HCT116 (cell line): Measurements from ENCODE around the gene ATP1B4. TPM values are rescaled to one million over a fixed set of nuclear protein-coding genes. Genes with fewer than 3 reads are reported as not detected.

Source experiments
- ATAC-seq: fragments of 200-7000 bp; cut with Tn5 transposase; 2 replicates; pipeline ENCODE4 v1.9.1; 2020; ENCODE audit warnings: mild to moderate bottlenecking, moderate library complexity
- BruUV-seq: library from RNA; stranded (reverse); fragments of 400-500 nt; replicated peaks from 2 replicates; lab custom pipeline; 2021; lab: Mats Ljungman, UMichigan
- CTCF ChIA-PET: fragments of 300-600 bp; sonication (Branson Sonifier 250); formaldehyde crosslinking; loops from one replicate; lab custom pipeline; 2021; ENCODE audit warnings: antibody characterized with exemption; lab: Charles Lee
- POLR2A ChIA-PET: fragments of 300-600, 350-600 bp; sonication (Branson Sonifier 250); formaldehyde crosslinking; loops from one replicate; lab custom pipeline; 2021; ENCODE audit warnings: antibody characterized with exemption; lab: Charles Lee
- RAD21 ChIA-PET, 2 experiments: fragments of 300-600 bp; sonication (Branson Sonifier 250); formaldehyde crosslinking; loops; one replicate each; lab custom pipeline; 2023; ENCODE audit warnings: low total read pairs in 2 of 2; ENCODE audit not compliant: uncharacterized antibody in 2 of 2, unreplicated experiment in 2 of 2, low non-redundant PET in 1 of 2; lab: Charles Lee
- DNase-seq: peaks from one replicate; pipeline ENCODE4 v3.0.0-alpha.2; 2010; ENCODE audit warnings: low read depth, low spot score
- H2AFZ ChIP-seq: fragments of 200-600 bp; shearing (Covaris generic), sonication (generic); 2 replicates; pipeline ENCODE4 v1.6.1; 2017; ENCODE audit warnings: low read depth, mixed run types, mixed read lengths, antibody characterized with exemption, low read length; ENCODE audit not compliant: poor library complexity, severe bottlenecking
- H3K27ac ChIP-seq: 2 replicates; pipeline ENCODE4 v1.5.1; 2012; ENCODE audit warnings: low read depth, low read length
- H3K27me3 ChIP-seq: fragments of 200-600 bp; sonication (generic); 2 replicates; pipeline ENCODE4 v1.6.1; 2016; ENCODE audit warnings: mixed run types, low read length, mixed read lengths; ENCODE audit not compliant: insufficient read depth
- H3K36me3 ChIP-seq, 2 experiments: fragments of 200-500 bp in 1 of 2; fragments of 200-600 bp in 1 of 2; sonication (Bioruptor generic) in 1 of 2; sonication (generic) in 1 of 2; 2 replicates each; pipeline versions ENCODE4 v1.5.1 to v1.6.1; 2014 to 2016; ENCODE audit warnings: low read length in 2 of 2, inconsistent platforms in 1 of 2, mixed read lengths in 1 of 2, mixed run types in 1 of 2; ENCODE audit not compliant: insufficient read depth in 2 of 2, control insufficient read depth in 1 of 2
- H3K4me1 ChIP-seq, 2 experiments: fragments of 200-600 bp in 1 of 2; sonication (generic) in 1 of 2; 2 replicates each; pipeline versions ENCODE4 v1.5.1 to v1.6.1; 2012 to 2017; ENCODE audit warnings: low read length in 2 of 2, inconsistent platforms in 1 of 2, mild to moderate bottlenecking in 1 of 2, mixed read lengths in 1 of 2, mixed run types in 1 of 2, moderate library complexity in 1 of 2; ENCODE audit not compliant: insufficient read depth in 2 of 2, control insufficient read depth in 1 of 2
- H3K4me2 ChIP-seq: fragments of 200-600 bp; sonication (generic); 2 replicates; pipeline ENCODE4 v1.6.1; 2017; ENCODE audit warnings: mixed run types, low read length, mixed read lengths
- H3K4me3 ChIP-seq, 2 experiments: fragments of 200-600 bp in 1 of 2; sonication (generic) in 1 of 2; replicated peaks in 1 of 2; 2 replicates each; pipeline ENCODE4 v1.5.1; 2011 to 2016; ENCODE audit warnings: low read length in 2 of 2, control low read depth in 1 of 2, low read depth in 1 of 2, mild to moderate bottlenecking in 1 of 2, mixed read lengths in 1 of 2, mixed run types in 1 of 2
- H3K79me2 ChIP-seq: fragments of 200-600 bp; sonication (generic); 2 replicates; pipeline ENCODE4 v1.6.1; 2017; ENCODE audit warnings: mild to moderate bottlenecking, mixed run types, low read length, moderate library complexity, mixed read lengths; ENCODE audit not compliant: insufficient read depth
- H3K9ac ChIP-seq: fragments of 200-600 bp; sonication (generic); 2 replicates; pipeline ENCODE4 v1.6.1; 2016; ENCODE audit warnings: low read length, mixed read lengths
- H3K9me2 ChIP-seq: fragments of 200-600 bp; sonication (generic), shearing (Covaris generic); 2 replicates; pipeline ENCODE4 v1.6.1; 2017; ENCODE audit warnings: mixed run types, mild to moderate bottlenecking, moderate library complexity; ENCODE audit not compliant: insufficient read depth
- H3K9me3 ChIP-seq, 2 experiments: fragments of 200-500 bp in 1 of 2; fragments of 200-600 bp in 1 of 2; sonication (Bioruptor generic) in 1 of 2; sonication (generic) in 1 of 2; 2 replicates each; pipeline ENCODE4 v1.6.1; 2014 to 2017; ENCODE audit warnings: low read length in 2 of 2, mixed read lengths in 2 of 2, inconsistent platforms in 1 of 2, low read depth in 1 of 2, mild to moderate bottlenecking in 1 of 2, mixed run types in 1 of 2, moderate library complexity in 1 of 2; ENCODE audit not compliant: control insufficient read depth in 1 of 2, insufficient read depth in 1 of 2
- H4K20me1 ChIP-seq: fragments of 200-600 bp; sonication (generic), shearing (Covaris generic); 2 replicates; pipeline ENCODE4 v1.6.1; 2017; ENCODE audit warnings: mixed run types, mild to moderate bottlenecking, moderate library complexity; ENCODE audit not compliant: insufficient read depth
- CBX3 ChIP-seq: IDR thresholded peaks from 2 replicates; pipeline ENCODE4 v1.6.1; 2012; ENCODE audit warnings: low read depth
- CEBPB ChIP-seq: IDR thresholded peaks from 2 replicates; pipeline ENCODE4 v1.6.1; 2012; ENCODE audit warnings: low read depth
- EGR1 ChIP-seq: IDR thresholded peaks from 2 replicates; pipeline ENCODE4 v1.6.1; 2012; ENCODE audit warnings: low read depth
- ELF1 ChIP-seq: IDR thresholded peaks from 2 replicates; pipeline ENCODE4 v1.6.1; 2012; ENCODE audit warnings: low read depth, borderline replicate concordance
- EZH2 ChIP-seq: fragments of 200-600 bp; sonication (generic); IDR thresholded peaks from 2 replicates; pipeline ENCODE4 v1.6.1; 2017; ENCODE audit warnings: antibody characterized with exemption, mixed run types
- EZH2phosphoT487 ChIP-seq: fragments of 200-600 bp; IDR thresholded peaks from 2 replicates; pipeline ENCODE4 v1.6.1; 2018; ENCODE audit warnings: antibody characterized with exemption, borderline replicate concordance
- JUND ChIP-seq: IDR thresholded peaks from 2 replicates; pipeline ENCODE4 v1.6.1; 2012
- MAX ChIP-seq: IDR thresholded peaks from 2 replicates; pipeline ENCODE4 v1.6.1; 2012
- POLR2AphosphoS5 ChIP-seq: IDR thresholded peaks from 2 replicates; pipeline ENCODE4 v1.6.1; 2011; ENCODE audit warnings: mild to moderate bottlenecking, low read depth, low read length, moderate library complexity
- REST ChIP-seq: IDR thresholded peaks from 2 replicates; pipeline ENCODE4 v1.6.1; 2012; ENCODE audit warnings: low read depth
- SIN3A ChIP-seq: IDR thresholded peaks from 2 replicates; pipeline ENCODE4 v1.6.1; 2012; ENCODE audit warnings: low read depth
- YY1 ChIP-seq: IDR thresholded peaks from 2 replicates; pipeline ENCODE4 v1.6.1; 2011; ENCODE audit warnings: low read length, low read depth, moderate library complexity, mild to moderate bottlenecking; ENCODE audit not compliant: insufficient replicate concordance; ENCODE audit errors: extremely low read depth
- ZBTB33 ChIP-seq: IDR thresholded peaks from 2 replicates; pipeline ENCODE4 v1.6.1; 2011; ENCODE audit warnings: mild to moderate bottlenecking, low read length, moderate library complexity; ENCODE audit not compliant: insufficient replicate concordance; ENCODE audit errors: extremely low read depth
- ZFX ChIP-seq: fragments of 450-650 bp; IDR thresholded peaks from 2 replicates; pipeline ENCODE4 v1.6.1; 2017
- ZNF274 ChIP-seq: fragments of 200-500 bp; sonication (Bioruptor generic); IDR thresholded peaks from 2 replicates; pipeline ENCODE4 v1.6.1; 2014; ENCODE audit warnings: mild to moderate bottlenecking, low read depth, low read length, inconsistent platforms
- intact Hi-C: fragments of 100-400 bp; cut with micrococcal nuclease; formaldehyde crosslinking; loops from 2 replicates; pipeline ENCODE4 v1.10.0; 2022
- total RNA-seq: library from RNA; stranded (reverse); gene quantifications from one replicate; pipeline ENCODE4 v1.2.1, GENCODE V29; 2021; ENCODE audit not compliant: unreplicated experiment
- TF ChIP-seq, protein P1 (sequence below): IDR thresholded peaks from 2 replicates; pipeline ENCODE4 v1.6.1; 2012

ATP1B4 gene
- total RNA-seq, 1 experiment from 2014 or later, result not detected

GRCh38 chrX:120365968-120366367, 4.1 kb downstream of the ATP1B4 start:
- intact Hi-C loops, result no loop called here
- Histone ChIP-seq H3K9me3 (no peaks in the 10 kb centered on the region), H2AFZ (no peak overlapping the region), H3K79me2 (no peaks in the 10 kb centered on the region), H3K4me3 (no peak overlapping the region), H3K27me3 (no peaks in the 10 kb centered on the region), H3K27ac (no peak overlapping the region), H3K9me2 (no peaks in the 10 kb centered on the region), H3K4me1 (no peaks in the 10 kb centered on the region), H3K36me3 (no peaks in the 10 kb centered on the region)
- no TSS peak for BruUV-seq
- ChIA-PET RAD21 (no interaction called here), POLR2A (no interaction called here), CTCF (interaction anchor here (1.3 kb wide), 1 partner anchor 120 kb away, joined by 4 read pairs; no protein-coding TSS in a partner anchor)
- ATAC-seq (no peak), DNase-seq (no peak)
- TF ChIP-seq, protein P1, sequence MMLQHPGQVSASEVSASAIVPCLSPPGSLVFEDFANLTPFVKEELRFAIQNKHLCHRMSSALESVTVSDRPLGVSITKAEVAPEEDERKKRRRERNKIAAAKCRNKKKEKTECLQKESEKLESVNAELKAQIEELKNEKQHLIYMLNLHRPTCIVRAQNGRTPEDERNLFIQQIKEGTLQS, result no peak
- TF ChIP-seq JUND (no peak), ZNF274 (no peak), CEBPB (no peak), MAX (no peak), EZH2 (no peak), EZH2phosphoT487 (no peak), ZFX (no peak), SIN3A (no peak), ZBTB33 (no peak), EGR1 (no peak), POLR2AphosphoS5 (no peak), YY1 (no peak), REST (no peak), CBX3 (no peak), ELF1 (no peak)
- TF ChIP-seq, all 23 proteins: peak for 0
- H3K4me2 ChIP-seq, result no peak overlapping the region
- no peak overlapping the region for H3K9ac ChIP-seq
- H4K20me1 ChIP-seq, result no peaks in the 10 kb centered on the region
